HUES48 (cell line): ENCODE measurements around the gene TTLL6.

Source experiments
- H3K27ac ChIP-seq: one replicate; pipeline ENCODE4 v1.7.0; 2013; ENCODE audit warnings: low read depth, low read length, inconsistent platforms
- H3K27me3 ChIP-seq: 2 replicates; pipeline ENCODE4 v1.6.1; 2013; ENCODE audit warnings: mild to moderate bottlenecking, low read length; ENCODE audit not compliant: control insufficient read depth, insufficient read depth
- H3K36me3 ChIP-seq: 2 replicates; pipeline ENCODE4 v1.6.1; 2013; ENCODE audit warnings: low read length; ENCODE audit not compliant: control insufficient read depth, insufficient read depth
- H3K4me1 ChIP-seq: 2 replicates; pipeline ENCODE4 v1.6.1; 2013; ENCODE audit warnings: mild to moderate bottlenecking, low read length; ENCODE audit not compliant: control insufficient read depth, insufficient read depth
- H3K4me3 ChIP-seq: 2 replicates; pipeline ENCODE4 v1.5.1; 2013; ENCODE audit warnings: mild to moderate bottlenecking, low read depth, low read length
- H3K9ac ChIP-seq: 2 replicates; pipeline ENCODE4 v1.6.1; 2013; ENCODE audit warnings: mild to moderate bottlenecking, low read depth, low read length, moderate library complexity
- H3K9me3 ChIP-seq: 2 replicates; pipeline ENCODE4 v1.6.1; 2013; ENCODE audit warnings: low read length; ENCODE audit not compliant: control insufficient read depth, insufficient read depth

Gene TTLL6

GRCh38 chr17:48816774-48817590 lies at the start of gene TTLL6:
TSS of gene TTLL6 (minus strand) at chr17:48817229. CDS start at chr17:48817072, 157 bp downstream.
- H3K4me1 ChIP-seq = peaks cover 19% of the 10 kb centered on the region
- no peaks in the 10 kb centered on the region for H3K9me3 ChIP-seq
- peak within 1 kb of the TSS; percentile 92 for H3K4me3 ChIP-seq
- H3K27me3 ChIP-seq = peaks cover 15% of the 10 kb centered on the region
- H3K36me3 ChIP-seq = no peaks in the 10 kb centered on the region
- H3K9ac ChIP-seq = peak within 1 kb of the TSS; percentile 65
- H3K27ac ChIP-seq = peak within 1 kb of the TSS; percentile 90

- H3K27me3 ChIP-seq = no peaks in the 10 kb centered on the region
- no peak overlapping the region for H3K4me3 ChIP-seq
- H3K9me3 ChIP-seq = no peaks in the 10 kb centered on the region
- H3K4me1 ChIP-seq = no peaks in the 10 kb centered on the region
- no peak overlapping the region for H3K27ac ChIP-seq
- peaks cover 6% of the 10 kb centered on the region for H3K36me3 ChIP-seq
- H3K9ac ChIP-seq = no peak overlapping the region
Measured at GRCh38 chr17:48860456-48860855, 43.4 kb upstream of the TTLL6 start.

- no peaks in the 10 kb centered on the region for H3K9me3 ChIP-seq
- H3K36me3 ChIP-seq = peaks cover 6% of the 10 kb centered on the region
- no peaks in the 10 kb centered on the region for H3K27me3 ChIP-seq
- no peak overlapping the region for H3K9ac ChIP-seq
- H3K4me1 ChIP-seq = no peaks in the 10 kb centered on the region
- H3K4me3 ChIP-seq = no peak overlapping the region
- no peak overlapping the region for H3K27ac ChIP-seq
Measured at GRCh38 chr17:48860034-48860433, 43.0 kb upstream of the TTLL6 start.

- no peaks in the 10 kb centered on the region for H3K9me3 ChIP-seq
- H3K27me3 ChIP-seq = no peaks in the 10 kb centered on the region
- no peak overlapping the region for H3K27ac ChIP-seq
- H3K9ac ChIP-seq = no peak overlapping the region
- peaks cover 17% of the 10 kb centered on the region for H3K36me3 ChIP-seq
- H3K4me1 ChIP-seq = no peaks in the 10 kb centered on the region
- no peak overlapping the region for H3K4me3 ChIP-seq
Measured at GRCh38 chr17:48856122-48856821, 39.2 kb upstream of the TTLL6 start.

GRCh38 chr17:48854774-48855476 lies 37.9 kb upstream of the TTLL6 start:
- peaks cover 14% of the 10 kb centered on the region for H3K36me3 ChIP-seq
- H3K27me3 ChIP-seq = no peaks in the 10 kb centered on the region
- no peak overlapping the region for H3K9ac ChIP-seq
- H3K4me3 ChIP-seq = no peak overlapping the region
- H3K27ac ChIP-seq = no peak overlapping the region
- H3K9me3 ChIP-seq = no peaks in the 10 kb centered on the region
- no peaks in the 10 kb centered on the region for H3K4me1 ChIP-seq

GRCh38 chr17:48850792-48851323 lies 33.8 kb upstream of the TTLL6 start:
- Histone ChIP-seq H3K36me3 (peaks cover 17% of the 10 kb centered on the region), H3K4me3 (no peak overlapping the region), H3K9me3 (no peaks in the 10 kb centered on the region), H3K9ac (no peak overlapping the region), H3K27ac (no peak overlapping the region), H3K4me1 (no peaks in the 10 kb centered on the region), H3K27me3 (no peaks in the 10 kb centered on the region)

- Histone ChIP-seq H3K9ac (no peak overlapping the region), H3K27ac (no peak overlapping the region), H3K36me3 (peaks cover 9% of the 10 kb centered on the region), H3K27me3 (no peaks in the 10 kb centered on the region), H3K4me3 (no peak overlapping the region), H3K9me3 (no peaks in the 10 kb centered on the region), H3K4me1 (no peaks in the 10 kb centered on the region)
Measured at GRCh38 chr17:48843187-48843900, 26.3 kb upstream of the TTLL6 start.

- H3K9me3 ChIP-seq = no peaks in the 10 kb centered on the region
- no peak overlapping the region for H3K9ac ChIP-seq
- no peaks in the 10 kb centered on the region for H3K4me1 ChIP-seq
- H3K27ac ChIP-seq = no peak overlapping the region
- peaks cover 9% of the 10 kb centered on the region for H3K36me3 ChIP-seq
- no peaks in the 10 kb centered on the region for H3K27me3 ChIP-seq
- H3K4me3 ChIP-seq = no peak overlapping the region
Measured at GRCh38 chr17:48842746-48843145, 25.7 kb upstream of the TTLL6 start.

GRCh38 chr17:48841395-48841831 lies 24.4 kb upstream of the TTLL6 start:
- Histone ChIP-seq H3K27me3 (no peaks in the 10 kb centered on the region), H3K4me3 (no peak overlapping the region), H3K9ac (no peak overlapping the region)

GRCh38 chr17:48840441-48840840 lies 23.4 kb upstream of the TTLL6 start:
- no peaks in the 10 kb centered on the region for H3K4me1 ChIP-seq
- no peak overlapping the region for H3K27ac ChIP-seq
- no peaks in the 10 kb centered on the region for H3K9me3 ChIP-seq
- no peak overlapping the region for H3K4me3 ChIP-seq
- no peaks in the 10 kb centered on the region for H3K27me3 ChIP-seq
- peaks cover 9% of the 10 kb centered on the region for H3K36me3 ChIP-seq
- no peak overlapping the region for H3K9ac ChIP-seq

More at GRCh38 chr17:48841395-48841831, 24.4 kb upstream of the TTLL6 start:
- Histone ChIP-seq H3K27ac (no peak overlapping the region), H3K36me3 (peaks cover 9% of the 10 kb centered on the region), H3K4me1 (no peaks in the 10 kb centered on the region), H3K9me3 (no peaks in the 10 kb centered on the region)
